Tibial nerve (tissue), 4 donors: ENCODE measurements around the gene BAD. TPM values are rescaled to one million over a fixed set of nuclear protein-coding genes. Genes with fewer than 3 reads are reported as not detected.

ENCODE experiments used
- DNase-seq, 2 donors: peaks; one replicate each; pipeline ENCODE4 v3.0.0-alpha.2; 2019; ENCODE audit warnings: low spot score in 2 of 2
- H3K27ac ChIP-seq, 4 donors: fragments of 200-600 bp; sonication (generic) in 3 of 4; one replicate each; pipeline ENCODE4 v1.5.1; 2017 to 2019; ENCODE audit warnings: mild to moderate bottlenecking in 1 of 4
- H3K27me3 ChIP-seq, 2 donors: fragments of 200-600 bp; sonication (generic) in 1 of 2; one replicate each; pipeline versions ENCODE4 v1.5.1 to v1.6.0; 2017 to 2019
- H3K36me3 ChIP-seq, 3 donors: fragments of 200-600 bp; sonication (generic); one replicate each; pipeline ENCODE4 v1.5.1; 2018 to 2019
- H3K4me1 ChIP-seq, 4 donors: fragments of 200-600 bp; sonication (generic) in 3 of 4; one replicate each; pipeline ENCODE4 v1.5.1; 2017 to 2019
- H3K4me3 ChIP-seq, 4 donors: fragments of 200-600 bp; sonication (generic) in 3 of 4; one replicate each; pipeline ENCODE4 v1.5.1; 2017 to 2019; ENCODE audit warnings: mild to moderate bottlenecking in 1 of 4, moderate library complexity in 1 of 4
- H3K9me3 ChIP-seq, 4 donors: fragments of 200-600 bp; sonication (generic) in 3 of 4; one replicate each; pipeline ENCODE4 v1.5.1; 2017 to 2019
- CTCF ChIP-seq, 5 experiments: fragments of 200-600 bp in 3 of 5; fragments of 450-650 bp in 2 of 5; sonication (generic) in 3 of 5; IDR thresholded peaks; one replicate each; pipeline ENCODE4 v1.5.1; 2016 to 2019; ENCODE audit warnings: antibody characterized with exemption in 5 of 5, mild to moderate bottlenecking in 3 of 5, moderate library complexity in 2 of 5
- EP300 ChIP-seq, 2 donors: sonication (generic); formaldehyde crosslinking; IDR thresholded peaks; one replicate each; pipeline ENCODE4 v1.6.1; 2017; ENCODE audit warnings: antibody characterized with exemption in 2 of 2, mild to moderate bottlenecking in 1 of 2
- POLR2A ChIP-seq, 2 donors: fragments of 450-650 bp; IDR thresholded peaks; one replicate each; pipeline ENCODE4 v1.6.1; 2017; ENCODE audit warnings: antibody characterized with exemption in 2 of 2, mild to moderate bottlenecking in 2 of 2, moderate library complexity in 2 of 2
- WGBS, 2 donors: methylation state at CpG; one replicate each; pipeline ENCODE4 v1.1.5; 2018; 5-methylcytosine and 5-hydroxymethylcytosine counted together
- total RNA-seq, 4 donors: library from RNA; depleted of rRNA; stranded (reverse); fragments of >200 nt; gene quantifications; one replicate each; pipeline ENCODE4 v1.1.0, GENCODE V29; 2016

BAD gene
- total RNA-seq, 4 donors from 2014 or later = 110 to 143 (median 124) TPM

- TF ChIP-seq CTCF (IDR thresholded peaks at IDR 0.05) = no peak
- no peak for TF ChIP-seq POLR2A (IDR thresholded peaks at IDR 0.05)
- TF ChIP-seq EP300 (IDR thresholded peaks at IDR 0.05) = no peak
- no peaks in the 10 kb centered on the region for H3K9me3 ChIP-seq
- 71 to 72% methylated on average over 12 of the region's 12 CpGs for WGBS, 2 donors
- DNase-seq = no peak
- H3K36me3 ChIP-seq = peaks cover 0 to 33% (median 4%) of the 10 kb centered on the region in 3 donors
- H3K4me1 ChIP-seq = peaks cover 0 to 52% (median 36%) of the 10 kb centered on the region in 4 donors
- H3K27ac ChIP-seq = peak overlapping the region in 2 of 4 donors; percentile 11 to 19
- no peaks in the 10 kb centered on the region for H3K27me3 ChIP-seq
- no peak overlapping the region for H3K4me3 ChIP-seq
Observed at GRCh38 chr11:64237484-64237951, 46.9 kb downstream of the BAD start.

- no peak for DNase-seq
- Histone ChIP-seq H3K27ac (peak overlapping the region in 3 of 4 donors; percentile 86 to 94 (median 92)), H3K36me3 (peaks cover 0 to 33% (median 4%) of the 10 kb centered on the region in 3 donors), H3K27me3 (no peaks in the 10 kb centered on the region), H3K9me3 (no peaks in the 10 kb centered on the region), H3K4me1 (peaks cover 0 to 64% (median 34%) of the 10 kb centered on the region in 4 donors), H3K4me3 (peak overlapping the region in 2 of 4 donors; percentile 79 to 90)
- 76 to 80% methylated on average over 2 to 12 of the region's 12 CpGs for WGBS, 2 donors
- TF ChIP-seq CTCF (IDR thresholded peaks at IDR 0.05) = no peak
- no peak for TF ChIP-seq EP300 (IDR thresholded peaks at IDR 0.05)
Observed at GRCh38 chr11:64235437-64236161, 48.9 kb downstream of the BAD start.

GRCh38 chr11:64234647-64235379 lies 49.7 kb downstream of the BAD start:
- TF ChIP-seq EP300 (IDR thresholded peaks at IDR 0.05) = peak in 1 of 2 donors; percentile 9
- peak in 1 of 5 experiments; percentile 40 for TF ChIP-seq CTCF (IDR thresholded peaks at IDR 0.05)
- peak in 1 of 2 donors; percentile 29 for TF ChIP-seq POLR2A (IDR thresholded peaks at IDR 0.05)
- 9 to 12% methylated on average over 11 to 13 of the region's 80 CpGs for WGBS, 2 donors
- H3K9me3 ChIP-seq = no peaks in the 10 kb centered on the region
- H3K27ac ChIP-seq = peak overlapping the region; percentile 71 to 94 (median 89)
- peak overlapping the region; percentile 53 to 90 (median 68) for H3K4me3 ChIP-seq
- no peaks in the 10 kb centered on the region for H3K27me3 ChIP-seq
- peaks cover 0 to 59% (median 29%) of the 10 kb centered on the region in 4 donors for H3K4me1 ChIP-seq
- H3K36me3 ChIP-seq = peaks cover 0 to 33% (median 4%) of the 10 kb centered on the region in 3 donors
- DNase-seq = no peak

- peak within 1 kb of the TSS; percentile 57 to 90 (median 77) for H3K4me3 ChIP-seq
- H3K9me3 ChIP-seq = no peaks in the 10 kb centered on the region
- H3K36me3 ChIP-seq = peaks cover 0 to 30% (median 4%) of the 10 kb centered on the region in 3 donors
- DNase-seq = peak; percentile 53 to 55
- no peak for TF ChIP-seq CTCF (IDR thresholded peaks at IDR 0.05)
- peak in 1 of 2 donors; percentile 45 for TF ChIP-seq POLR2A (IDR thresholded peaks at IDR 0.05)
- peak in 1 of 2 donors; percentile 67 for TF ChIP-seq EP300 (IDR thresholded peaks at IDR 0.05)
- H3K27ac ChIP-seq = peak within 1 kb of the TSS; percentile 71 to 94 (median 89)
- 3 to 9% methylated on average over 24 to 33 of the region's 62 CpGs for WGBS, 2 donors
- H3K27me3 ChIP-seq = no peaks in the 10 kb centered on the region
- H3K4me1 ChIP-seq = peaks cover 0 to 64% (median 36%) of the 10 kb centered on the region in 4 donors
Observed at GRCh38 chr11:64233913-64234586, 50.4 kb downstream of the BAD start, which contains the start of gene VEGFB. Gene VEGFB (plus strand): TSS chr11:64234584. CDS start chr11:64234834, 250 bp downstream.
